NCI-H526 treated with DMSO at 0.1 percent for 48 hours (cell line): ENCODE measurements around the gene STXBP6.
"Not testable (repeated sequence)": the region's sequence is repeated elsewhere in the genome, so short reads cannot be mapped to it uniquely, and the experiment has no call there.

ENCODE experiments used
- DNase-seq: peaks from one replicate; lab custom pipeline; 2025; lab: John Stamatoyannopoulos, UW

Gene STXBP6

GRCh38 chr14:24828486-24828885, 221.5 kb downstream of the STXBP6 start:
- no peak for DNase-seq

DNA sequence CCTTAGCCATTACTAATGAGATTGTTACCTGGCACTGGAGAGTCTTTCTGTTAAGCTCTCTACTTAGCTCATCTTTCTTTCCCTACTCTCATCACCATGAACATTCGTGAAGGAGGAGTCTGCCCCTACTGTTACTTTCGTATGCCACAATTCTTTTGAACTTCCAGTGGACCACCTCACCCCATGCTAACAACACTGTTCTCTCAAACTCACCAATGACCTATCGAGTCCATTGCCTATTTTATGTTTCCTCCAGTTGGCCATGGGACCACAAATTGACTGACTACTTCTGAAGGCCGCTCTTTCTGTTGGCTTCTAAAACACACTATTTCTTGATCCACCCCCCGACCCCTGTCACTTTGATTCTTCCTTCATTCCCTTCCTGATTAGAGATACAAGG, 223.6 kb downstream of the STXBP6 start:
- DNase-seq: no peak

GRCh38 chr14:24820616-24821015, 229.3 kb downstream of the STXBP6 start:
- no peak for DNase-seq

- DNase-seq: no peak
Observed at GRCh38 chr14:24818823-24819341, 231.1 kb downstream of the STXBP6 start.

- DNase-seq: no peak
Observed at GRCh38 chr14:24818058-24818822, 231.7 kb downstream of the STXBP6 start.

- no peak for DNase-seq
Observed at GRCh38 chr14:24817212-24818057, 232.5 kb downstream of the STXBP6 start.

DNA sequence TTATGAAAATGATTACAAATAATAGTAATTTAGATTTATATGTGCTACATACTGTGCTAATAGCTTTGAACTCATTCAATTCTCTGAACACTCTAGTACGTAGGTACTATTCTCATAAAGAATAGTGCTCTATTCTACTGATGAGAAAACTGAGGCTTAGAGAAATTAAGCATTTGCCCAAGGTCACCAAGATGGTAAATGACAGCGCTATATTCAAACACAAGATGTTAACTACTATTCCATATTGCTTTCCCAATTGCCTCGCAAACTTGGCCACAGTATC, 233.1 kb downstream of the STXBP6 start:
- DNase-seq: no peak

- DNase-seq: no peak
Observed at GRCh38 chr14:24816011-24816928, 233.7 kb downstream of the STXBP6 start.

DNA sequence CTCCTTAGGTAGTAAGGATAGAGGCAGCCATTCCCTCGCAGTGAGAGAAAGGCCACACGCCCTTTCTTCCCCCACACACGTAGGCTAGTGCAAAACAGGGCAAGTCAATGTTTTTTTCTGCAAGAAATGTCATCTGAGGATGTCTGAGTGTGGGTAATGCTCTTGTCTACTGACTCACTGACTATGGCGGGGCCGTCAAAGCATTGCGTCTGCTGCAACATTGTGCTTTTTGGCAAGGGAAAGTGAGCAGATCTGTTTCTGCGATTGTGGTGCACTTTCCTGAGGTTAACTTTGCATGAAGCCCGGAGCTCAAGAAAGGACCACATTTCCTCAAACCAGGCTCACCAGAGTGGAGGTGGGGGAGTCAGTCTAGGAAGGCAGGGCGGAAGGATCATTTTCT, 234.4 kb downstream of the STXBP6 start:
- DNase-seq: no peak

GRCh38 chr14:24814944-24815343, 235.0 kb downstream of the STXBP6 start:
- DNase-seq: no peak

DNA sequence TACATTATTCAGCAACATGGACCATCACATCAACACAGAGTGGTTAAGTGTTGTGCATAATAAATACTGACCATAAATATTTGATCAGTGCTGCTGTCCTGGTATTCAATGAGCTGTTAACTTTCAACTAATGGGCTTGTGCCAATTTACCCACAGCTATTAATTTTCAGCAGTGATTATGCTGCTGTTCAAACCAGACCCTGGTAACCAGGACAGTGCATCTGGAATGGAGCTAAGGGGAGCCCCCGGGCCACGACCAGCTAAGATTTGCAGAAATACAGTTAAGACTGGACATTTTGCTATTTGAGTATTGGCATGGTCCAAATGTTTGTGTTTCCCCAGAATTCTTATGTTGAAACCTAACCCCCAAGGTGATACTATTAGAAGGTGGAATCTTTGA, 235.6 kb downstream of the STXBP6 start:
- DNase-seq: no peak

- DNase-seq: no peak
Observed at GRCh38 chr14:24813819-24814259, 236.1 kb downstream of the STXBP6 start.

DNA sequence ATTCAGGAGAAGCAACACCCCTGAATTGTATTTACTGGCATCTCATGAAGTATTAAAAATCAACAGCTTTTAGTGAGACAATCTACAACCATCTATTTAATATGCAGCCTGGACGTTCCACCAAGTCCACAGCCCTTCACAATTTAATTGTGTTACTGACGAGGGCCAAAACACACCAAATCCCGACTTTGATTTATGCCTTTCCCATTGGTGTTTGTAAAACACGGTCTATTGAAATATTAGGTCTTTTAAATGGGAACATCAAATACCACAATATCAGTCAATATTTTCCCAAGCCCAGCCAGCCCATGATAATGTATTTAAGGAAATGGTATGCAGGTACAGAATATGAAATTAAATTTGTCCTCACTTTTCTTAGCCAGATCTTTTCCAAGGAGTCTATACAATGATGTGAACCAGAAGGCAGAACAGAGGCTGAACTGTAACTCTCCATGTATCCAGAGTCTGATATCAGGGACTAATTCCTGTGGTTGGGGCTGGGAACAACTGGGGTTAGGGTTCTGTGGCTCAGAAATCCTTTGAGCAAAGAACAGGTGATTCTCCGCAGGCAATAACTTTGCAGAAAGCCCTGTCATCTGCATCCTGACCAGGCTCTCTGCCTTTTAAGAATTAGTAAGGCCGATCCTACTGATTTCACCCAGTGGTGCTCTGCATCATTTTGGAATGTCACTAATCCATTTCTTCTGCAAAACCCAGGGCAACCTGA, 236.7 kb downstream of the STXBP6 start:
- no peak for DNase-seq

GRCh38 chr14:24809135-24809534, 240.8 kb downstream of the STXBP6 start:
- DNase-seq: no peak

GRCh38 chr14:24808412-24808811, 241.5 kb downstream of the STXBP6 start:
- DNase-seq: no peak

- DNase-seq: peak; percentile 2
Observed at GRCh38 chr14:24806061-24806678, 243.8 kb downstream of the STXBP6 start.

DNA sequence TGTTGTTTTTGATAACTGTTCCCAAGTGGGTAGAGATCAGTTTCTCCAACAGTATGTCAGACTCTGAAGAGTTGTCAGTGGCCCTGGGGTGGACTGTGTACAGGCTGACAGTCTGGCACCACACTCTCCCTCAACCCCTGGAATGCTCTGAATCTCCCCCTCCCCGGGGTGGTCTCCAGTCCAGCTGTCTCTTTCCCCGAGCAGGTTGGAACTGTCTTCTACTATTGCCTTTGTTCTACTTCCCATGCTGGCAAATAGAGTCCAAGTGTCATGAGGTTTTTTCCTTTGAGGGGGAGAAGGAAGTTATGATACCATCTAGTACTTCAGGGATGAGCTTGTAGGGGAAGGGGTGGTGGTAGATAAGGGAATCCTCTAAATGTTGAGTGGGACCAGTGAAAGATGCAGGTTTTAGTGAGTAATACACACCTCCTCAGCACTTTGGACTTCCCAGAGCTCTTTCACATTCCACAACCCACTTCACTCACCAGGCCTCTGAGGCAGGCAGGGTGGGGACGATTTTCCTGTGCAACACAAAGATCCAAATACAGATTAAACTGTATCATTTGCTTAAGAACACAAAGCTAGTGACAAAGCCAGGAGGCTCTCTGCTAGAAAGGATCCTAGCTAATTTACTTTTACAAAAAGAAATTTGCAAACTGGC, 245.3 kb downstream of the STXBP6 start:
- peak; percentile 59 for DNase-seq

DNA sequence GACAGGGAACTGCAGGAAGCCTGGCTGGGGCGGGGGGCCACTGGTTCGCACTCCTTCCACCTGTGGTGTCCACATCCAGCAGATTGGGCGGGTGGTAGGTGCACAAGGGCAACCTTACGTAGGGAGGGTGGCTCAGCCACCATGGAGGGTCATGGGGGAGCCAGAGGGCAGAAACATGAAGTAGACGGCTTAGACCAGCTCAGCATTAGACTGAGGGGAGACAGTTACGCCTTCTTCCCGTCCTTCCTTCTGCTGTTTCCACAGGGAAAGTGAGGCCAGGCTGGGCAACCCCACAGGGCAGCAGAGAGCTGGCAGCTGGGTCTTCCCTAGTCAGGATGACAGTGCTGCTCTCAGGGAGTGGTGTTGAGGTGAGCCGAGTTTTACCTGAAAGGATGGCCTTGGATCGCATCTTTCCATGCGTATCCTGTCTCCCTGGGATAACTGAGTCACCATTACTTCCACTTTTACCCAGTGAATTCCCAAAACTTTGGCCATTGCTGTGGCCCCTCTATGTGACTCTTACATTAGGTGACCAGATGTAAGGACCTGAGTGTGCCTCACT, 245.9 kb downstream of the STXBP6 start:
- DNase-seq: no peak

GRCh38 chr14:24803426-24803825, 246.5 kb downstream of the STXBP6 start:
- not testable (repeated sequence) for DNase-seq

- DNase-seq: no peak
Observed at GRCh38 chr14:24802236-24802635, 247.7 kb downstream of the STXBP6 start.
